GM10266 (cell line): ENCODE measurements around the gene WT1.
"Not testable (repeated sequence)": the region's sequence is repeated elsewhere in the genome, so short reads cannot be mapped to it uniquely, and the experiment has no call there.

Experiments used
- DNase-seq: peaks from one replicate; pipeline ENCODE4 v3.0.0; 2012; ENCODE audit errors: extremely low spot score
- TF ChIP-seq, protein P1 (sequence below): IDR thresholded peaks from 2 replicates; pipeline ENCODE4 v1.5.1; 2012; ENCODE audit warnings: mild to moderate bottlenecking, low read depth; ENCODE audit not compliant: control insufficient read depth, insufficient read depth; ENCODE audit errors: missing control alignments

The WT1 gene

DNA sequence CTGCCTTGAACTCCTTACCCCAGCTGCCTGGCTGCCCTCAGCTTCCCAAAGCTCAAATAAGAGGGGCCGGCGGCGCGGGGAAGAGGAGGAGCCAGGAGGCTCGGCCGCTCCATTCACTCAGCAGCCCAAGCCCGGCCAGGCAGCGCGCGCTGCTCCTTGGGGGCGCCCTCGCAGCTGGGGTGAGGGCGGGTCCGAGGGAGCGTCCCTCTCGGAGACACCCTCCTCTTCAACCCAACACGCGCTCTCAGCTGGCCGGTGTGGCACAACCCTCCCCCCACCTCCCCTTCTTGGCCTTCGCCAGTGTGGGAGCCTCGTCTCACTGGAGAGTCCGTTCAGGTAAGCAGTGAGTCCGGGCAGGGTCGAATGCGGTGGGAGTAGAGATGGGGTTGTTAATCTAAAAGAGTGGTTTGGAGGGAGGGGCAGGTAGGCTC, at the start of gene WT1:
Gene WT1, minus strand, starts transcription at position 29 of the 431 bp plus-strand sequence.
- DNase-seq = peak; percentile 39
- TF ChIP-seq, protein P1, sequence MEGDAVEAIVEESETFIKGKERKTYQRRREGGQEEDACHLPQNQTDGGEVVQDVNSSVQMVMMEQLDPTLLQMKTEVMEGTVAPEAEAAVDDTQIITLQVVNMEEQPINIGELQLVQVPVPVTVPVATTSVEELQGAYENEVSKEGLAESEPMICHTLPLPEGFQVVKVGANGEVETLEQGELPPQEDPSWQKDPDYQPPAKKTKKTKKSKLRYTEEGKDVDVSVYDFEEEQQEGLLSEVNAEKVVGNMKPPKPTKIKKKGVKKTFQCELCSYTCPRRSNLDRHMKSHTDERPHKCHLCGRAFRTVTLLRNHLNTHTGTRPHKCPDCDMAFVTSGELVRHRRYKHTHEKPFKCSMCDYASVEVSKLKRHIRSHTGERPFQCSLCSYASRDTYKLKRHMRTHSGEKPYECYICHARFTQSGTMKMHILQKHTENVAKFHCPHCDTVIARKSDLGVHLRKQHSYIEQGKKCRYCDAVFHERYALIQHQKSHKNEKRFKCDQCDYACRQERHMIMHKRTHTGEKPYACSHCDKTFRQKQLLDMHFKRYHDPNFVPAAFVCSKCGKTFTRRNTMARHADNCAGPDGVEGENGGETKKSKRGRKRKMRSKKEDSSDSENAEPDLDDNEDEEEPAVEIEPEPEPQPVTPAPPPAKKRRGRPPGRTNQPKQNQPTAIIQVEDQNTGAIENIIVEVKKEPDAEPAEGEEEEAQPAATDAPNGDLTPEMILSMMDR = no peak

DNA sequence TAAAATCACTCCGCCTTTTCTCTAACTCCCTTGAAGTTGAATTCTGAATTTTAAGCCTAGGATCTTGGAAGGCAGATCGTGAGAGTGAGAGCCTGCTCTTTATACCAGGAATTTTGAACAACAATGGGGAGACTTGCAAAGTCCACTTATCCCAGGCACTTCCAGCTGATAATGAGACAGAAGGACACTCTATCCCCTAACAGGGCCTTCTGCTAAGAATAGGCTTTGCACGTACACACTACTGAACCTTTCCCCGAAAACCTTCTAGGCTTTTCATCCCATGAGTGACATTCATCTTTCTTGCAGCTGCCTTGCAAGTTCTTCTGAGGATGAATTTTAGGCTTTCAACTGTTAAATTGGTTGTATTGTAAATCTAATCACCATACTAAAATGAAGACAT, 44.0 kb upstream of the WT1 start:
- DNase-seq = no peak
- TF ChIP-seq, protein P1 = no peak

- DNase-seq = no peak
Measured at GRCh38 chr11:32478277-32478731, 43.0 kb upstream of the WT1 start.

GRCh38 chr11:32473282-32473909, 38.1 kb upstream of the WT1 start:
- TF ChIP-seq, protein P1 = no peak

More at GRCh38 chr11:32478277-32478731, 43.0 kb upstream of the WT1 start:
- TF ChIP-seq, protein P1 = no peak

DNA sequence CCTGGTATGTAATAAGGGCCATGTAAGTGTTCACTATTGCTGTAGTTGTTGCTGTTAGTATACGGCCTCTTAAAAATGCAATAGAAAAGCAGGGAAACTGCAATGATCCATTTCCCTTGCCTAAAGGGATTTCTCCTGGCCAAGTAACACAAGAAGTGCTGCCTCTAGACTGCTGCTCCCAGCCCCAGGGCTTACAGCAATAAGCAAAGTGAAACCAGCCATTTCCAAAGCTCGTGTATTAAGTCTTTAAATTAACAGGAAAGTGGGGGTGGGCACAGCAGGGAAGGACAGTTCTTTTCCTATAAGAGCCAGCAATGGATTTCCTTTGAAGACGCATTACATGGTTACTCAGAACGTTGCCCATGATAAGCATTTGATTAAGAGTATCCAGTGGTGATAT, 36.9 kb upstream of the WT1 start:
- TF ChIP-seq, protein P1 = no peak
- no peak for DNase-seq

More at GRCh38 chr11:32473282-32473909, 38.1 kb upstream of the WT1 start:
- no peak for DNase-seq

GRCh38 chr11:32471544-32471943, 36.2 kb upstream of the WT1 start:
- not testable (repeated sequence) for DNase-seq

GRCh38 chr11:32469791-32470190, 34.5 kb upstream of the WT1 start:
- TF ChIP-seq, protein P1 = no peak
- DNase-seq = no peak

DNA sequence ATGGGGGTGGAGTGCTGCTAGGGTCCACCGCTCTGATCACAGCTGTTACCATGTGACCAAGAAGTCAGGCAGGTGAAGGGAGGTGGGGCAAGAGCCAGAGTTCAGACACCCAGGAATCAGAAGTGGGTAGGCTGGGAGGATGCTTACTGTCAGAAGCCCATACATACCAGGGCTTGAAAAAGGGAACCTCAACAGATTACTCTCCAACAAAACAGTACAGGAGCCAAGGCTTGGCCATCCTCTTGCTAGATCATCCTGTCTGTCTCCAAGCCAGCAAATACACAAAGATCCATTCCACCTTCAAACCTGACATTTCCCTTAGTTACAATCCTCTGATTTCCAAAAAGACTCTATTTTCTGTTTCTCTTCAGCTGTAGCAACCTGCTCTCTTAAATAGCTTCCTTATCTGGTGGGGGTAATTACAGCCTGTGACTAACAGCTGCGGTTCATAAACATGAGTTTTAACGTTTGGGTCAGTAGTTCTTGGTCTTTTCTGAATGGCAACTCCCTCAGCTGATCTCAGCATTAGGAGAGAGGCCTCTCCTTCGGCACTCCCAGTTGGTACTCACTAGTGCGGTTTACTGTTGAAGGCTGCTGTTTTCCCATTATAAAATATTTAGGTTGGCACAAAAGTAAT, 31.1 kb upstream of the WT1 start:
- TF ChIP-seq, protein P1 = no peak
- DNase-seq = no peak
